T-helper 2 cell treated with Interferon-gamma antibody and Interleukin-4, amounts not matched to agents 100 ng/mL and 5 ng/mL, for 36 hours (primary cell): ENCODE results near the gene PSME4. TPM values are rescaled to one million over a fixed set of nuclear protein-coding genes. Genes with fewer than 3 reads are reported as not detected.

ENCODE experiments used
- intact Hi-C: fragments of 100-400 bp; cut with micrococcal nuclease; formaldehyde crosslinking; loops from one replicate; pipeline ENCODE4 v1.15.1; 2023
- total RNA-seq: library from RNA; stranded (reverse); gene quantifications from 2 replicates; pipeline ENCODE4 v1.2.3, GENCODE V29; 2022

Gene PSME4
- 57.0 and 58.7 TPM in 2 replicates for total RNA-seq

- intact Hi-C loops = loop anchor here (1.0 to 10.0 kb wide), 6 partner anchors 23 to 1646 kb away; partner anchors contain the start of genes ACYP2, EML6, ERLEC1 and PPP4R3B
Measured at GRCh38 chr2:53970724-53971602, at the start of gene PSME4. TSS of gene PSME4 (minus strand) at chr2:53970993. CDS start at chr2:53970784, 209 bp downstream.

GRCh38 chr2:54015798-54016699 is 45.3 kb upstream of the PSME4 start:
- intact Hi-C loops = no loop called here

GRCh38 chr2:54013996-54014395 is 43.2 kb upstream of the PSME4 start:
- intact Hi-C loops = loop anchor here (2.0 kb wide), 1 partner anchor 19 kb away; no protein-coding TSS in a partner anchor

- intact Hi-C loops = loop anchor here (2.0 kb wide), 1 partner anchor 18 kb away; no protein-coding TSS in a partner anchor
Measured at GRCh38 chr2:54012538-54013141, 41.8 kb upstream of the PSME4 start.

GRCh38 chr2:54009549-54009948 is 38.8 kb upstream of the PSME4 start:
- intact Hi-C loops = no loop called here

GRCh38 chr2:54008439-54008838 is 37.6 kb upstream of the PSME4 start:
- intact Hi-C loops = no loop called here

GRCh38 chr2:54000524-54000923 is 29.7 kb upstream of the PSME4 start:
- intact Hi-C loops = no loop called here

- intact Hi-C loops = no loop called here
Measured at GRCh38 chr2:54000122-54000521, 29.3 kb upstream of the PSME4 start.

GRCh38 chr2:53998834-53999233 is 28.0 kb upstream of the PSME4 start:
- intact Hi-C loops = no loop called here

GRCh38 chr2:53994818-53995808 is 24.3 kb upstream of the PSME4 start:
- intact Hi-C loops = loop anchor here (1.0 to 2.0 kb wide), 5 partner anchors 18 to 208 kb away; partner anchors contain the start of genes ACYP2, ASB3 and ERLEC1

- intact Hi-C loops = no loop called here
Measured at GRCh38 chr2:53991948-53992347, 21.2 kb upstream of the PSME4 start.

GRCh38 chr2:53989210-53989862 is 18.5 kb upstream of the PSME4 start:
- intact Hi-C loops = no loop called here

- intact Hi-C loops = no loop called here
Measured at GRCh38 chr2:53987336-53987921, 16.6 kb upstream of the PSME4 start.

GRCh38 chr2:53985646-53986045 is 14.9 kb upstream of the PSME4 start:
- intact Hi-C loops = no loop called here

GRCh38 chr2:53969968-53970723 is 647 bp downstream of the PSME4 start:
- intact Hi-C loops = loop anchor here (2.0 to 10.0 kb wide), 3 partner anchors 585 to 1647 kb away; partner anchors contain the start of genes EML6 and PPP4R3B

- intact Hi-C loops = no loop called here
Measured at GRCh38 chr2:53969285-53969967, 1.4 kb downstream of the PSME4 start.

- intact Hi-C loops = no loop called here
Measured at GRCh38 chr2:53964987-53965687, 5.7 kb downstream of the PSME4 start.
